GM11168 (cell line): Measurements from ENCODE around the gene TESMIN.

Experiments used
- in situ Hi-C: fragments of 300-500 bp; cut with MboI; formaldehyde crosslinking; loops from one replicate; pipeline ENCODE4 v1.12.0; 2022; ENCODE audit warnings: low sequenced_read_pairs; ENCODE audit not compliant: unreplicated experiment

TESMIN gene

DNA sequence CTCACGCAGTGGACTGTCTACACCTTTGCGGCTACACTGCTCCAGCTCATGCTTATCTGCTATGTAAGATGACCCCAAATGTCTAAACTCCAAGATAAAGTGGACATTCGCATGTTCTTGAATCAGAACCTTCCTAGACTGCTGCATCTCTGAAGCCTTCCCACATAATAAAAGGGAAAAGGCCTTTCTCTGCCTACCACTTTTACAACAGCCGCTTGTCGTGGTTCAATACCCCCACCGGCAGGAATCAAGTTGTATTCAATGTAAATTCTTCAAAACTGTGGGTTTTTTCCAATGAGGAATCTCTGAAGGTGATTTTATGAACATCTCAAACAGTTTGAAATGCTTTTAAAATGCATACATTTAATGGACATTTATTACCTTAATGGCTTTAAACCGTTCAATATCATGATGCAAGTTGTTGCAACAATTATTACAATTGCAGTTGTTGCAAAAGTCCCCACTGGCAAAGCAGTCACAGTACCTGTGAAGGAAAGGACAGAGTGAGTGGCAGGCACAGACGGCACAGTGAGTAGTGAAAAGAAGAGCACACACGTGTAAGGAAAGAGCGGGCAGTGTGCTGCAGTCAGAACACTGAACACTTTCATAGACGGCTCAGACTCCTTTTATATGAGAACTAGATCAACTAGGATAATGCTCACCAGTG is 35.7 kb downstream of the TESMIN start:
- in situ Hi-C loops: no loop called here

- in situ Hi-C loops: no loop called here
Measured at GRCh38 chr11:68714060-68714856, 37.1 kb downstream of the TESMIN start.

DNA sequence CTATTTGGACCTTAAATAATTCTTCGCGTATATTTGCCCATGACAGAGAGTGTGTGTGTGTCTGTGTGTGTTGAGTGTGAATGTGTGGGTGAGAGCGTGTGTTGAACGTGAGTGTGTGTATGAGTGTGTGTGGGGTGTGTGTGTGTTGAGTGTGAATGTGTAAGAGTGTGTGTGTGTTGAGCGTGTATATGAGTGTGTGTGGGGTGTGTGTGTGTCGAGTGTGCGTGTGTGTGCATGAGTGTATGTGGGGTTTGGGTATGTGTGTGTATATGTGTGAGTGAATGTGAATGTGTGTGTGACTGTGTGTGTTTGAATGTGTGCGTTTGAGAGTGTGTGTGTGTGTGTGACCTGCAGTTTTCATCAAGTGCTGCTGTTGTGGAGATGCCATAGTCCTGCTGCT is 40.2 kb downstream of the TESMIN start:
- in situ Hi-C loops: no loop called here

GRCh38 chr11:68710409-68710808 is 40.9 kb downstream of the TESMIN start:
- in situ Hi-C loops: no loop called here

GRCh38 chr11:68709062-68709461 is 42.3 kb downstream of the TESMIN start:
- in situ Hi-C loops: no loop called here

- in situ Hi-C loops: no loop called here
Measured at GRCh38 chr11:68707527-68707926, 43.8 kb downstream of the TESMIN start.

- in situ Hi-C loops: no loop called here
Measured at GRCh38 chr11:68704887-68705286, 46.4 kb downstream of the TESMIN start.

GRCh38 chr11:68698993-68699392 is 52.3 kb downstream of the TESMIN start:
- in situ Hi-C loops: no loop called here

- in situ Hi-C loops: no loop called here
Measured at GRCh38 chr11:68695531-68695930, 55.8 kb downstream of the TESMIN start.

GRCh38 chr11:68694431-68695297 is 56.7 kb downstream of the TESMIN start:
- in situ Hi-C loops: no loop called here

DNA sequence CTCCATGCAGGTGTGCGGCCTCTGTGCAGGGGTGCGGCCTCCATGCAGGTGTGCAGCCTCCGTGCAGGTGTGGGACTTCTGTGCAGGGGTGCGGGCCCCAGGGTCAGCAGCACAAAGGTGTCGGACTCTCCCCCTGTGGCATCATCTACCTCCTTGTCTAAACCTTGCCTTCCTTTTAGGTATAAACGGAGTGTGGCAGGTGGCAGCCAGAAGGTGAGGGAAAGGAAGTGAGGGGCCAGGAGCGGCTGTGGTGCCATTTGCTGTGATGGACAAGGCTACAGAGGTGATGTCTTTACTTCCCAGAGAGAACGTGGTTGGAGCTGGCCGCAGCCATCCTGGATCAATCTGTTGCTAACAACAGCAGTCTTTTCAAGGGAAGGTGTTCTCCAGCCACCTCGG is 57.8 kb downstream of the TESMIN start:
- in situ Hi-C loops: no loop called here

GRCh38 chr11:68692871-68693483 is 58.3 kb downstream of the TESMIN start:
- in situ Hi-C loops: no loop called here

DNA sequence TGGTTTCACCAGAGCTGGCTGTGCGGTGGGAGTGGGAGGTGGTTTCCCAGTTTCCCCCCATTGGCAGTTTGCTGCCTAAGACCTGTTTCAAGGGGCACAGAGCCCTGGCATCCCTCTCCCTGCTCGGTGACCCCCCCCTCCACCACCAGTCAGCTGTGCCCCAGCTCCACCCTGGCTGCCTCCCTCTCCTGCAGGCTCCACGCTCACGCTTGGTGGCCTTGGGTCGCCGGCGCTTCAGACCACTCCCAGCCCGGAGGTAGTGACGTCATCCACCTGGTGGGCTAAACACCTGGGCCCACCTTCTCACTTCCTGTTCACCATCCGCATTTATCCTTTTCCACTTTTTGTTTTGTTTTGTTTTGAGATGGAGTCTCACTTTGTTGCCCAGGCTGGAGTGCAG is 59.2 kb downstream of the TESMIN start:
- in situ Hi-C loops: no loop called here

- in situ Hi-C loops: no loop called here
Measured at GRCh38 chr11:68691402-68691784, 59.9 kb downstream of the TESMIN start.

- in situ Hi-C loops: no loop called here
Measured at GRCh38 chr11:68690671-68691401, 60.5 kb downstream of the TESMIN start.

- in situ Hi-C loops: no loop called here
Measured at GRCh38 chr11:68689737-68690625, 61.3 kb downstream of the TESMIN start.

- in situ Hi-C loops: no loop called here
Measured at GRCh38 chr11:68688881-68689280, 62.4 kb downstream of the TESMIN start.

DNA sequence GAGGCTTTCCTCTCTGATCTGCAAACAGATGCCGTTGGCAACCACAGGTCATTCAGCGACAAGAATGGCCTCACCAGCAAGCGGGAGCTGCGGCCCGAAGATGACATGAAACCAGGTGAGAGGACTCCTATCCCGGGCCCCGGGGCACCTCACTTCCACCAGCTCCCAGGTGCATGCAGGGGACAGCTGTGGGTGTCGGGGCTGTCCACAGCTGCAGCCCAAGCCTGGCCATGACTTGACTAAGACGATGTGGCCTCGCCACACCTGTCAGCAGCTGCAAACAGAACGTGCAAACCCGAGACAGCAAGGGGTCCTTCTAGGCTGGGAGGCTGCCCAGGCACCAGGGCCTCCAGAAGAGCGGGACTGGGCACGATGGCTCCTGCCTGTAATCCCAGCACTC is 63.3 kb downstream of the TESMIN start:
- in situ Hi-C loops: no loop called here

DNA sequence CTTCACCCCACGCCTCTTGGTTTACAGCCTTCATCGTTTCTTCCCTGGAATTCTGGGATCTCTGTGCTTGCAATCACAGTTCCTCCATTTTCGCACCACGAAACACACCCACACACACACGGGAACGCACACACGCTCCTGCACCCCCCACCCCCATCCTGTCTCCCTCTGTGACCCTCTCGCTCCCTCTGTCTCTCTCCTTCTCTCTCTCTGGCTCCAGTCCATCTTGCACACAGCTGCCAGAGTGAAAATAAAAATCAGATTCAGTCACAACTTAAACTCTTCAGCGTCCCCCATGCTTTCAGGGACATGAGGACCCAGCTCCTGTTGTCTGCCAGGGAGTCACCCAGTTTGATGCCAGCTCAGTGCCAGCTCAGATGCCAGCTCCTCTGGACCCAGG is 64.0 kb downstream of the TESMIN start:
- in situ Hi-C loops: no loop called here
